D721Med (cell line): ENCODE measurements around the gene DPF3.

Source experiments
- DNase-seq: peaks from one replicate; pipeline ENCODE4 v3.0.0; 2011; ENCODE audit warnings: low spot score; ENCODE audit not compliant: insufficient read length
- FAIRE-seq: peaks from 2 replicates; lab custom pipeline; 2011; peaks lifted over from hg19 to GRCh38; lab: Jason Lieb, UNC
- CTCF ChIP-seq: IDR thresholded peaks from 2 replicates; pipeline ENCODE4 v1.5.1; 2012; ENCODE audit warnings: mild to moderate bottlenecking, control low read depth; ENCODE audit not compliant: insufficient read depth; ENCODE audit errors: missing control alignments

The DPF3 gene

GRCh38 chr14:72652179-72652578 lies 241.7 kb downstream of the DPF3 start:
- no peak for TF ChIP-seq CTCF
- FAIRE-seq (no peak), DNase-seq (no peak)

- no peak for TF ChIP-seq CTCF
- FAIRE-seq (no peak), DNase-seq (no peak)
Measured at GRCh38 chr14:72651714-72652113, 242.2 kb downstream of the DPF3 start.

- no peak for TF ChIP-seq CTCF
- DNase-seq, result no peak
- no peak for FAIRE-seq
Measured at GRCh38 chr14:72651081-72651480, 242.8 kb downstream of the DPF3 start.

- TF ChIP-seq CTCF, result no peak
- FAIRE-seq, result no peak
Measured at GRCh38 chr14:72649603-72650227, 244.2 kb downstream of the DPF3 start.

GRCh38 chr14:72647782-72648181 lies 246.1 kb downstream of the DPF3 start:
- TF ChIP-seq CTCF, result no peak
- DNase-seq, result no peak
- FAIRE-seq, result no peak

More at GRCh38 chr14:72649603-72650227, 244.2 kb downstream of the DPF3 start:
- no peak for DNase-seq

GRCh38 chr14:72646861-72647528 lies 246.9 kb downstream of the DPF3 start:
- DNase-seq (no peak), FAIRE-seq (no peak)
- TF ChIP-seq CTCF, result no peak

- TF ChIP-seq CTCF, result no peak
- DNase-seq, result no peak
- no peak for FAIRE-seq
Measured at GRCh38 chr14:72645706-72646105, 248.2 kb downstream of the DPF3 start.
